Coronary artery (tissue), 2 donors: Measurements from ENCODE around the gene SLX9.

ENCODE experiments used
- DNase-seq: peaks from one replicate; pipeline ENCODE4 v3.0.0-alpha.2; 2017; ENCODE audit warnings: low spot score
- H3K27ac ChIP-seq, 2 donors: fragments of 200-600 bp; sonication (generic); one replicate each; pipeline ENCODE4 v1.5.1; 2016 to 2019
- H3K4me3 ChIP-seq: fragments of 200-600 bp; sonication (generic); 2 replicates; pipeline ENCODE4 v1.5.1; 2016; ENCODE audit warnings: mild to moderate bottlenecking, moderate library complexity
- TF ChIP-seq, protein P1 (sequence below): fragments of 200-600 bp; sonication (generic); IDR thresholded peaks from one replicate; pipeline ENCODE4 v1.5.1; 2019; ENCODE audit warnings: antibody characterized with exemption

Gene SLX9

GRCh38 chr21:44898011-44898488 is 41.8 kb upstream of the SLX9 start:
- TF ChIP-seq, protein P1, sequence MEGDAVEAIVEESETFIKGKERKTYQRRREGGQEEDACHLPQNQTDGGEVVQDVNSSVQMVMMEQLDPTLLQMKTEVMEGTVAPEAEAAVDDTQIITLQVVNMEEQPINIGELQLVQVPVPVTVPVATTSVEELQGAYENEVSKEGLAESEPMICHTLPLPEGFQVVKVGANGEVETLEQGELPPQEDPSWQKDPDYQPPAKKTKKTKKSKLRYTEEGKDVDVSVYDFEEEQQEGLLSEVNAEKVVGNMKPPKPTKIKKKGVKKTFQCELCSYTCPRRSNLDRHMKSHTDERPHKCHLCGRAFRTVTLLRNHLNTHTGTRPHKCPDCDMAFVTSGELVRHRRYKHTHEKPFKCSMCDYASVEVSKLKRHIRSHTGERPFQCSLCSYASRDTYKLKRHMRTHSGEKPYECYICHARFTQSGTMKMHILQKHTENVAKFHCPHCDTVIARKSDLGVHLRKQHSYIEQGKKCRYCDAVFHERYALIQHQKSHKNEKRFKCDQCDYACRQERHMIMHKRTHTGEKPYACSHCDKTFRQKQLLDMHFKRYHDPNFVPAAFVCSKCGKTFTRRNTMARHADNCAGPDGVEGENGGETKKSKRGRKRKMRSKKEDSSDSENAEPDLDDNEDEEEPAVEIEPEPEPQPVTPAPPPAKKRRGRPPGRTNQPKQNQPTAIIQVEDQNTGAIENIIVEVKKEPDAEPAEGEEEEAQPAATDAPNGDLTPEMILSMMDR: no peak
- no peak for DNase-seq
- H3K4me3 ChIP-seq: no peak overlapping the region
- H3K27ac ChIP-seq: no peak overlapping the region

DNA sequence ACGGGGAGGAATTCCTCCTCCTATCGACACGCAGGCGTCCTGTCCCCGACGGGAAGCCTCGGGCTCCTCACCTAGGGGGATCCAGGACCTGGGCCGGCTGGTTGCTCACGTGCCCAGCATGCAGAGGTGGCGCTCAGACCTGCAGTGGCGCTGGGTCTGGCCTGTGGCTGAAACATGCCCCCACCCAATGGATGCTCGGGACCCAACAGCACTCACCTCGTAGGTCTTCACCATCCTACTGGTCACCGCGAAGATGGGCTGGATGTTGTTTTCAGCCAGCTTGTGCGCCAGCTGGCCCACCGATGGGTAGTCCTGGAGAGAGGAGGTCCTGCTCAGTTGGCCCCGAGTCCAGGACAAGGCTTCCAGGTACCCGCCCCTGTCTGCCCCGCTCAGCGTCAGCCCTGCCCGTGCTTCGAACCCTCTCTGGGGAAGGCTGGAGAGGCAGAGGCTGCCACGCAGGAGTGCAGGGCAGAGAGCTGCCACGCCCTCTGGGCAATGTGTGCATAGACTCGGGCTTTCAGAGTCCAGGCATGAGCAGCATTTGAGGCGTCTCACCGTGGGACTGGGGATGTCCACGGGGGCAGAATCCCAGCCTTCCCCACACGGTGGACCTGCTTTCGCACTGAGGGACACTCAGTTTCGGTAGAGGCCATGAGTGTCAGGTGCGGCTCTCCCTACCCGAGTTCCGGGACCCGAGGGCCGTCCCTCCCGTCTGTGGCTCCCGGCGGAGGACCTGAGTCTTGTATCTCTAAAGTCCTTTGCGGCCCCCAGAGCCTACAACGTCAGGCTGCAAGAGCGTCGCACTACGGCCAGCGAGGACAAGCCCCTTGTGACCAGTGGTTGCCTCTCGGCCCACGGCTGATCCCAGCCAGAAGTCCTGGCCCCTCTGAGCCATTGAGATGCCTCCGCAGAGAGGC is 40.7 kb upstream of the SLX9 start:
- DNase-seq: no peak
- Histone ChIP-seq H3K27ac (no peak overlapping the region), H3K4me3 (no peak overlapping the region)
- TF ChIP-seq, protein P1: no peak

DNA sequence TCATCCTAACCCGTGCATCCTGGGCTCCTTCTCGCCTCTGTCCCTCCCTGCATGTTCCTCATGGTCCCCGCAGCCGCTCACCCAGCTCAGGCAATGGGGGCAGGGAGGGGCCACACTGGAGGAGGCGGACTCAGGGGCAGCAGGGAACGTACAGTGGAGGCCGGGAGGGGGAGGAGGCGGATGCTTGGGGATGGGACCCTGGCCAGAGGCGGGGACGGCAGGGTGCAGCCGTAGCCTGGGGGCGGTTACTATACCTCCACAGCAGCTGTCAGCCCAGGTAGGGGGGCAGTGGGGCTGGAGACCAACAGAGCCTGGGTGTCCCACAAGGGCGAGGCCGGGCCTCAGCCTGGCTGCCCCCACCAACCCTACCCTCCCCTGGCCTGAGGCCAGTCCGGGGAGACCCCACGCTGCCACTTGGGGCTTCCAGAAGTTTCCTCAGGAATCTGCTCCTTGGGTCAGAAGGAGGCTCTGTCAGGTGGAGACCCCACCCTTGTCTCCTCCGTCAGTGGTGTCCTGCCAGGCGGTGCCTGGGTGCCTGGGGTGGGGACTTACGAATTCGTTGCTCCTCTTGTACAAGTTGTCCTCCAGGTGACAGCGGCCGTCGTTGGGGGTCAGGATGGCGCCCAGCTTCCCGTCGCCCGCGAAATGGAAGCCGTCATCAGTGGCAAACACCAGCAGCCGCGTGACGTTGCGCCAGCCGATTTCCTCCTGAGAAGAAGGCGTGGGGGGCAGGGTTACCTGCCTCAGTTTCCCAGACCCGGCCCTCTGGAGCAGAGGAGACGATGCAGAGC is 39.9 kb upstream of the SLX9 start:
- Histone ChIP-seq H3K4me3 (no peak overlapping the region), H3K27ac (no peak overlapping the region)
- TF ChIP-seq, protein P1: no peak
- DNase-seq: no peak

GRCh38 chr21:44900559-44901251 is 39.1 kb upstream of the SLX9 start:
- TF ChIP-seq, protein P1: no peak
- DNase-seq: no peak
- Histone ChIP-seq H3K4me3 (no peak overlapping the region), H3K27ac (no peak overlapping the region)

DNA sequence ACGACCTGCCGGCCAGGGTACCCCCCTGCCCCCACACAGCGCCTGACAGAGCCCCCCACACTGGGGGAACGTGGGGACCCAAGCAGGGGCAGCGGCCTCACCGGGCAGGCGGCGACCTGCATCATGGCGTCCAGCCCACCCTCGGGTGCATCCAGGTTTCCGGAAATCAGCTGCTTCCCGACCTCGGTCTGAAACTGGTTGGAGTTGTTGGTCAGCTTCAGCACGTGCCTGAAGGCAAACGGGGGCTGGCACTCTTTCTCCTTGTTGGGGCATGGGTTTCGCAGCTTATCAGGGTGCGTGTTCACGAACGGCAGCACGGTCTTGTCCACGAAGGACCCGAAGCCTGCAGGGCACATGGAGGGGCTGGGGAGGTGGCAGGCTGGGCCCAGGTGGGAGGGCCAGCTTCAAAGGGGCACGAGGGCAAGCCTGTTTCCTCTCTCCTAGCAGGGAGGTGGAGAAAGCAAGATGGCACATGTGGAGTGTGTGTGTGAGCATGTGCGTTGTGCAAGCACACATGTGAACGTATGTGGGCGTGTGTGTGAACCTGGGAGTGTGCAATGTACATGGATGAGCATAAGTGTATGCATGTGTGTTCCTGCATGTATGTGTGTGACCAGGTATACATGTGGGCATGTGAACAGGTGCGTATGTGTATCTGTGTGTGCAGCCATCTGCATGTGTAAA is 38.3 kb upstream of the SLX9 start:
- no peak for DNase-seq

More for the DNA sequence above, 38.3 kb upstream of the SLX9 start:
- TF ChIP-seq, protein P1: no peak
- Histone ChIP-seq H3K4me3 (no peak overlapping the region), H3K27ac (no peak overlapping the region)
